Mesodermal cell (in vitro differentiated cells): ENCODE data around the gene TGIF2.
A peak's percentile ranks its signal among the peaks of the same experiment; 100 is the strongest.
"Not testable (repeated sequence)": the region's sequence is repeated elsewhere in the genome, so short reads cannot be mapped to it uniquely, and the experiment has no call there.

Experiments
- H3K27ac ChIP-seq: 2 replicates; pipeline ENCODE4 v1.7.0; 2013; ENCODE audit warnings: mild to moderate bottlenecking, low read depth, low read length, moderate library complexity; ENCODE audit not compliant: severe bottlenecking
- H3K36me3 ChIP-seq: 2 replicates; pipeline ENCODE4 v1.7.1; 2013; ENCODE audit warnings: mild to moderate bottlenecking, low read length, moderate library complexity; ENCODE audit not compliant: control insufficient read depth, insufficient read depth
- H3K4me1 ChIP-seq: one replicate; pipeline ENCODE4 v1.7.1; 2013; ENCODE audit warnings: mild to moderate bottlenecking, low read length; ENCODE audit not compliant: insufficient read depth, control insufficient read depth, poor library complexity, severe bottlenecking
- H3K4me3 ChIP-seq: 2 replicates; pipeline ENCODE4 v1.7.0; 2013; ENCODE audit warnings: low read length, control low read depth, mild to moderate bottlenecking; ENCODE audit not compliant: insufficient read depth, poor library complexity, severe bottlenecking; ENCODE audit errors: extremely low read depth
- H3K9me3 ChIP-seq: 2 replicates; pipeline ENCODE4 v1.7.1; 2013; ENCODE audit warnings: mild to moderate bottlenecking, low read length, moderate library complexity; ENCODE audit not compliant: control insufficient read depth
- WGBS, 2 experiments: methylation state at CpG; one replicate each; pipeline ENCODE4 v1.1.5; 2013; ENCODE audit warnings: missing lambda C conversion rate in 2 of 2; ENCODE audit not compliant: insufficient coverage in 2 of 2; 5-methylcytosine and 5-hydroxymethylcytosine counted together

The TGIF2 gene

DNA sequence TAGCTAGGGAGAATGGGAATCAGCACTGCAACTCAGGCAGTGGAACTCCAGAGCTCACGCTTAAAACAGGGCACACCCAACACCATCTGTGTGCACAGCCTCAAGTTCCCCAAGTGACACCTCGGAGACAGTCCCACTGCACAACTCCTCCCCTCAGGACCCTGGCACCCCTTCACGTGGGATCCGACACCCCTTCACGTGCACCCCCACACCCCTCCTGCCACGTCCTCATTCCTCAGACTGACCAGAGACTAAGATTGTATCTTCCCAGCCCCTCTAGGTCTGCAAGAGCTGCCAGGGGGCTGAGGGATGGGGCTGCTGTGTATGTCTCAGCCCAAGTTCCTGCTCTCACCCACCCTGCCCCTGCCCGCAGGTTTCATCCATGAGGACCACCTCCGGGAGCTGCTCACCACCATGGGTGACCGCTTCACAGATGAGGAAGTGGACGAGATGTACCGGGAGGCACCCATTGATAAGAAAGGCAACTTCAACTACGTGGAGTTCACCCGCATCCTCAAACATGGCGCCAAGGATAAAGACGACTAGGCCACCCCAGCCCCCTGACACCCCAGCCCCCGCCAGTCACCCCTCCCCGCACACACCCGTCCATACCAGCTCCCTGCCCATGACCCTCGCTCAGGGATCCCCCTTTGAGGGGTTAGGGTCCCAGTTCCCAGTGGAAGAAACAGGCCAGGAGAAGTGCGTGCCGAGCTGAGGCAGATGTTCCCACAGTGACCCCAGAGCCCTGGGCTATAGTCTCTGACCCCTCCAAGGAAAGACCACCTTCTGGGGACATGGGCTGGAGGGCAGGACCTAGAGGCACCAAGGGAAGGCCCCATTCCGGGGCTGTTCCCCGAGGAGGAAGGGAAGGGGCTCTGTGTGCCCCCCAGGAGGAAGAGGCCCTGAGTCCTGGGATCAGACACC is 24.4 kb upstream of the TGIF2 start:
- Histone ChIP-seq H3K9me3 (no peaks in the 10 kb centered on the region), H3K4me3 (no peak overlapping the region), H3K4me1 (peaks cover 8% of the 10 kb centered on the region), H3K36me3 (peaks cover 32% of the 10 kb centered on the region), H3K27ac (peak overlapping the region; percentile 5)
- WGBS, 2 experiments = 95% methylated on average over 11 to 19 of the region's 23 CpGs

GRCh38 chr20:36549628-36549941 is 23.8 kb upstream of the TGIF2 start:
- Histone ChIP-seq H3K4me1 (peaks cover 4% of the 10 kb centered on the region), H3K9me3 (no peaks in the 10 kb centered on the region), H3K27ac (peak overlapping the region; percentile 5), H3K36me3 (peaks cover 26% of the 10 kb centered on the region), H3K4me3 (no peak overlapping the region)
- WGBS, 2 experiments = 88% methylated on average over 6 of the region's 9 CpGs; no CpG with 5 or more reads in 1 of the 2 experiments

DNA sequence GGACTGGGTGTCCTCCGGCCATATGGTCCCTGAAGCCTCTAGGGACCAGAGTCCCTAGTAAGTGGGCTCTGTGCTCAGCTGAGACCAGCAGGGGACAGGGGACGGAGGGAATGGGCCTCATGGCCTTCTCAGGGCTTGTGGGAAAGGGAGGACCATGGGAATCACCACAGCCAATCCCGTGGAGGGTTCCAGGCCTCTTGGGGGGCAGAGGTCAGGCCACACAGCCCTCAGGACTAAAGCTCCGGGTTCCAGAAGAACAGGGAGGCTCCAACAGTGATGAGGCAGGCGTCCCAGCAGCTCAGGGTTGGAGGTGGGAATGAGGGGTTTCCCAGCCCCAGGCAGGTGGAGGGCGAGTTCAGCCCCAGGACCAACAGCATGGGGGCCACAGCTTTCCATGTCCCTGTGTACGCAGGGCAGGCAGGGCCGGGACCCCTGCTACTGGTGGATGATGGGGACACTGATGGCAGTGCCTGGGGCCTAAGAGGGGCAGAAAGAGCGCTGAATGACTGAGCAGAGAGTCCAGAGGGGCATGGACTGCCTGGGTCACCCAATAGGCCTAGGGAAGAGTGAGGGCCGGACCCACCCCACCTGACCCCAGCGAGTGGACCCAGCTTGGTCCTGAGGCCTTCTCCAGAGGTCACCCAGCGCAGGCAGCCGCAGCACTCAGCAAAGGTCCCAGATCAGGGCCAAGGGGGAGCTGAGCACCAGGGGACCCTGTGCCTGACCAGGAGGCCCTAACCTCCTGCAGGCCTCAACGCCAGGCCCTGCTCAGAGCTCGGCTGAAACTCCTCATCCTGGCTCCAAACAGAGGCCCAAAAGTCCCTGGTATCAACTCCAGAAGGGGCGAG is 23.2 kb upstream of the TGIF2 start:
- no peaks in the 10 kb centered on the region for H3K4me1 ChIP-seq
- WGBS, 2 experiments = 94 to 96% methylated on average over 9 to 15 of the region's 16 CpGs
- no peaks in the 10 kb centered on the region for H3K9me3 ChIP-seq
- H3K27ac ChIP-seq = peak overlapping the region; percentile 45
- H3K4me3 ChIP-seq = no peak overlapping the region
- H3K36me3 ChIP-seq = peaks cover 20% of the 10 kb centered on the region

DNA sequence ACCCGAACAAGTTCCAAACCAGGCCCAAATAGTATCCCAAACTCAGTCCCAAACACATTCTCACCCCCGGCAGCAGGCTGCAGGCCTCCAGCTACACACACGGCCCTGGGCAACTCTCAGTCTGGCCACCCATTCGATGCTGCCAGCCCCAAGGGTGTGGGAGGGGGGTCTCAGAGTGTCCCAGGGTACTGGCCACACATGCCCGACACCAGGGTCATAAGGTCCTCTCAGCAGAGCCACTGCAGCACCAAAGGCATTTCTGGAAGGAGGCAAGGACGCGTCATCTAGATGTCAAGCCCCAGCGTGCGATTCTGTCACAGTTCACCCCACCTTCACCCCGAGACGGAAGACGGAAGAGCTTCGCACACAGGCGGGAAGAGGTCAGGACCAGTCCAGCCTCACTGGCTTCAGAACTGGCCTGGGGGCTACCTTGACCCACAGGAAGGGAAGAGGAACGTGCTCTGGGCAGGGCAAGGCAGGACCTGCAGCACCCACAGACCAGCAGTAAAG is 22.6 kb upstream of the TGIF2 start:
- Histone ChIP-seq H3K36me3 (peaks cover 18% of the 10 kb centered on the region), H3K27ac (peak overlapping the region; percentile 45), H3K4me1 (no peaks in the 10 kb centered on the region), H3K4me3 (no peak overlapping the region), H3K9me3 (no peaks in the 10 kb centered on the region)
- WGBS, 2 experiments = 87 to 88% methylated on average over 11 to 14 of the region's 15 CpGs

DNA sequence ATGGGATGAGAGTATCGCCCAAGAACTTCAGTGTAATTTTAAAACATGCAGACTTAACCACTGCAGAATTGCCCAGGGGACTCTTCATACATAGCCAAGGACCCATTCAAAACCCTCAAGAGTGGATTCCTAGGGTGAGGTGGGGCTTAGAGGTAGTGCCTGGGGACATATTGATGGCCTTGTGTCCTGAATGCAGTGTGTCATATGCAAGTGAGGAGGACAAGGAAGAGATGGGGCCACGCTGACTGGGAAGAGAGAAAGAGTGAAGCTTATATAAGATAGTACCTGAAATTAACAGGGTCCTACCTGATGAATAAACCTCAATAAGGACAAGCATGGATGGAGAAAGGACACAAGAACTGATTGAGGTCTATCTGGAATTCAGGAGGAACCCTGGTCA is 18.1 kb upstream of the TGIF2 start:
- no peak overlapping the region for H3K27ac ChIP-seq
- no peaks in the 10 kb centered on the region for H3K36me3 ChIP-seq
- no peaks in the 10 kb centered on the region for H3K9me3 ChIP-seq
- H3K4me1 ChIP-seq = no peaks in the 10 kb centered on the region
- WGBS, 2 experiments = 100% methylated on average over 1 of the region's 2 CpGs
- no peak overlapping the region for H3K4me3 ChIP-seq

GRCh38 chr20:36562724-36563123 is 10.7 kb upstream of the TGIF2 start:
- H3K27ac ChIP-seq = no peak overlapping the region
- H3K4me1 ChIP-seq = no peaks in the 10 kb centered on the region
- H3K36me3 ChIP-seq = peaks cover 2% of the 10 kb centered on the region
- H3K4me3 ChIP-seq = no peak overlapping the region
- WGBS, 2 experiments = 39 to 50% methylated on average over 2 of the region's 2 CpGs
- H3K9me3 ChIP-seq = peaks cover 9% of the 10 kb centered on the region

- Histone ChIP-seq H3K4me1 (no peaks in the 10 kb centered on the region), H3K27ac (no peak overlapping the region), H3K9me3 (peaks cover 9% of the 10 kb centered on the region), H3K36me3 (peaks cover 2% of the 10 kb centered on the region), H3K4me3 (no peak overlapping the region)
- 100% methylated on average over 1 of the region's 1 CpG; no CpG with 5 or more reads in 1 of the 2 experiments for WGBS, 2 experiments
These were observed 10.0 kb upstream of the TGIF2 start for GRCh38 chr20:36563374-36563773.

- H3K4me3 ChIP-seq, H3K27ac ChIP-seq, H3K4me1 ChIP-seq, H3K9me3 ChIP-seq, H3K36me3 ChIP-seq: not testable (repeated sequence)
- 77 to 97% methylated on average over 3 to 8 of the region's 13 CpGs for WGBS, 2 experiments
These were observed 9.2 kb upstream of the TGIF2 start for GRCh38 chr20:36564078-36564725.

- H3K4me3 ChIP-seq, H3K9me3 ChIP-seq, H3K27ac ChIP-seq, H3K4me1 ChIP-seq, H3K36me3 ChIP-seq: not testable (repeated sequence)
- 89 to 93% methylated on average over 3 to 6 of the region's 6 CpGs for WGBS, 2 experiments
These were observed 8.7 kb upstream of the TGIF2 start for GRCh38 chr20:36564726-36565121.

DNA sequence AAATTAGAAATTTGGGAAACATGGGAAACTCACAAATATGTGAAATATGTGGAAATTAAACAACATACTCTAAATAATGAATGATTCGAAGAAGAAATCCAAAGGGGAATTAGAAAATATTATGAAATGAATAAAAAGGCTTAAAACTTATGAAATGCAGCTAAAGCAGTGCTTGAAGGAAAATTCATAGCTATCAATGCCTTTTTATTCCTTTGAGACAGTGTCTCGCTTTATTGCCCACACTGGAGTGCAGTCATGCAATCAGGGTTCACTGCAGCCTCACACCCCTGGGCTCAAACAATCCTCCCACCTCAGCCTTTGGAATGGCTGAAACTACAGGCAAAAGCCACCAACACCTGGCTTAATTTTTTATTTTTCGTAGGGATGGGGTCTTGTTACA is 7.9 kb upstream of the TGIF2 start:
- H3K4me3 ChIP-seq = no peak overlapping the region
- H3K36me3 ChIP-seq = peaks cover 2% of the 10 kb centered on the region
- H3K9me3 ChIP-seq = peaks cover 9% of the 10 kb centered on the region
- 98 to 100% methylated on average over 2 to 3 of the region's 3 CpGs for WGBS, 2 experiments
- no peak overlapping the region for H3K27ac ChIP-seq
- peaks cover 4% of the 10 kb centered on the region for H3K4me1 ChIP-seq
